HL-60 (cell line): ENCODE data around the gene RICTOR.

ENCODE experiments used
- DNase-seq, 2 experiments: peaks; one replicate each; pipeline ENCODE4 v3.0.0-alpha.2; 2010 to 2020; ENCODE audit warnings: low read depth in 1 of 2, low spot score in 1 of 2
- H3K27ac ChIP-seq: fragments of 250-450 bp; sonication (Bioruptor Pico); replicated peaks from 2 replicates; pipeline ENCODE4 v1.5.1; 2020; ENCODE audit warnings: mild to moderate bottlenecking, moderate library complexity
- H3K27me3 ChIP-seq: fragments of 250-450 bp; sonication (Bioruptor Pico); 2 replicates; pipeline ENCODE4 v1.5.1; 2021; ENCODE audit warnings: mild to moderate bottlenecking, moderate library complexity; ENCODE audit not compliant: insufficient read depth, poor library complexity, severe bottlenecking
- H3K4me3 ChIP-seq: replicated peaks from 2 replicates; pipeline ENCODE4 v1.5.1; 2011; ENCODE audit warnings: mild to moderate bottlenecking, control low read depth, low read length; ENCODE audit not compliant: insufficient read depth
- GABPA ChIP-seq: IDR thresholded peaks from 2 replicates; pipeline ENCODE4 v1.6.1; 2012; ENCODE audit warnings: low read depth
- POLR2AphosphoS5 ChIP-seq: IDR thresholded peaks from 2 replicates; pipeline ENCODE4 v1.6.1; 2012; ENCODE audit warnings: low read depth
- SPI1 ChIP-seq: IDR thresholded peaks from 2 replicates; pipeline ENCODE4 v1.6.1; 2012; ENCODE audit warnings: low read depth, mild to moderate bottlenecking, borderline replicate concordance
- TF ChIP-seq, protein P1 (sequence below): IDR thresholded peaks from one replicate; pipeline ENCODE4 v1.5.1; 2011; ENCODE audit warnings: low read length, control low read depth, inconsistent platforms; ENCODE audit not compliant: insufficient read depth
- TF ChIP-seq, protein P2 (sequence below): IDR thresholded peaks from 2 replicates; pipeline ENCODE4 v1.6.1; 2012; ENCODE audit warnings: low read depth; ENCODE audit not compliant: insufficient replicate concordance

Gene RICTOR

DNA sequence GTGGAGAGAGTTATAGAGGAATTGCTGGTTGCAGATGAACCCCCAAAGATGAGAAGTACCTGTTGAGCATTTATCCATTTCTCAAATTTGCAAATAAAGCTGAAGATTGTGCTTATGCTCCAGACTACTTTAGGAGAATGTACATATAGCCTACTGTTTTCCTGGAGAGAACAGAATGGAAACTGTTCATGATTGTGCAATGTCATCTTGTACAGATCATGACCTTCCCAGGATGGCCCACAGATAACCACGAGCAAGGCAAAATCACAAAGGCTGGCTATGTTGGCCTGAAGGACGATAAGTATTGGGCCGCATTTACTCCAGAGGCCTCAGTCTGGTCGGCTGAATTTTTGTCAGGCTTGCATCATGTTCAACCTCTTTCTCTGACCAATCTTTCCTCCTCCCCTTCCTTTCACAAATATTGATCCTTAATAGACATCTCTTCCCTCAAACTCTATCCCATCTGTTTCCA is 28.5 kb upstream of the RICTOR start:
- no peak overlapping the region for H3K4me3 ChIP-seq
- no peak for TF ChIP-seq SPI1
- TF ChIP-seq, protein P1, sequence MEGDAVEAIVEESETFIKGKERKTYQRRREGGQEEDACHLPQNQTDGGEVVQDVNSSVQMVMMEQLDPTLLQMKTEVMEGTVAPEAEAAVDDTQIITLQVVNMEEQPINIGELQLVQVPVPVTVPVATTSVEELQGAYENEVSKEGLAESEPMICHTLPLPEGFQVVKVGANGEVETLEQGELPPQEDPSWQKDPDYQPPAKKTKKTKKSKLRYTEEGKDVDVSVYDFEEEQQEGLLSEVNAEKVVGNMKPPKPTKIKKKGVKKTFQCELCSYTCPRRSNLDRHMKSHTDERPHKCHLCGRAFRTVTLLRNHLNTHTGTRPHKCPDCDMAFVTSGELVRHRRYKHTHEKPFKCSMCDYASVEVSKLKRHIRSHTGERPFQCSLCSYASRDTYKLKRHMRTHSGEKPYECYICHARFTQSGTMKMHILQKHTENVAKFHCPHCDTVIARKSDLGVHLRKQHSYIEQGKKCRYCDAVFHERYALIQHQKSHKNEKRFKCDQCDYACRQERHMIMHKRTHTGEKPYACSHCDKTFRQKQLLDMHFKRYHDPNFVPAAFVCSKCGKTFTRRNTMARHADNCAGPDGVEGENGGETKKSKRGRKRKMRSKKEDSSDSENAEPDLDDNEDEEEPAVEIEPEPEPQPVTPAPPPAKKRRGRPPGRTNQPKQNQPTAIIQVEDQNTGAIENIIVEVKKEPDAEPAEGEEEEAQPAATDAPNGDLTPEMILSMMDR: no peak
- no peak for TF ChIP-seq POLR2AphosphoS5
- TF ChIP-seq GABPA: no peak
- TF ChIP-seq, protein P2, sequence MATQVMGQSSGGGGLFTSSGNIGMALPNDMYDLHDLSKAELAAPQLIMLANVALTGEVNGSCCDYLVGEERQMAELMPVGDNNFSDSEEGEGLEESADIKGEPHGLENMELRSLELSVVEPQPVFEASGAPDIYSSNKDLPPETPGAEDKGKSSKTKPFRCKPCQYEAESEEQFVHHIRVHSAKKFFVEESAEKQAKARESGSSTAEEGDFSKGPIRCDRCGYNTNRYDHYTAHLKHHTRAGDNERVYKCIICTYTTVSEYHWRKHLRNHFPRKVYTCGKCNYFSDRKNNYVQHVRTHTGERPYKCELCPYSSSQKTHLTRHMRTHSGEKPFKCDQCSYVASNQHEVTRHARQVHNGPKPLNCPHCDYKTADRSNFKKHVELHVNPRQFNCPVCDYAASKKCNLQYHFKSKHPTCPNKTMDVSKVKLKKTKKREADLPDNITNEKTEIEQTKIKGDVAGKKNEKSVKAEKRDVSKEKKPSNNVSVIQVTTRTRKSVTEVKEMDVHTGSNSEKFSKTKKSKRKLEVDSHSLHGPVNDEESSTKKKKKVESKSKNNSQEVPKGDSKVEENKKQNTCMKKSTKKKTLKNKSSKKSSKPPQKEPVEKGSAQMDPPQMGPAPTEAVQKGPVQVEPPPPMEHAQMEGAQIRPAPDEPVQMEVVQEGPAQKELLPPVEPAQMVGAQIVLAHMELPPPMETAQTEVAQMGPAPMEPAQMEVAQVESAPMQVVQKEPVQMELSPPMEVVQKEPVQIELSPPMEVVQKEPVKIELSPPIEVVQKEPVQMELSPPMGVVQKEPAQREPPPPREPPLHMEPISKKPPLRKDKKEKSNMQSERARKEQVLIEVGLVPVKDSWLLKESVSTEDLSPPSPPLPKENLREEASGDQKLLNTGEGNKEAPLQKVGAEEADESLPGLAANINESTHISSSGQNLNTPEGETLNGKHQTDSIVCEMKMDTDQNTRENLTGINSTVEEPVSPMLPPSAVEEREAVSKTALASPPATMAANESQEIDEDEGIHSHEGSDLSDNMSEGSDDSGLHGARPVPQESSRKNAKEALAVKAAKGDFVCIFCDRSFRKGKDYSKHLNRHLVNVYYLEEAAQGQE: no peak
- DNase-seq: no peak
- H3K27ac ChIP-seq: no peak overlapping the region
- H3K27me3 ChIP-seq: no peaks in the 10 kb centered on the region

DNA sequence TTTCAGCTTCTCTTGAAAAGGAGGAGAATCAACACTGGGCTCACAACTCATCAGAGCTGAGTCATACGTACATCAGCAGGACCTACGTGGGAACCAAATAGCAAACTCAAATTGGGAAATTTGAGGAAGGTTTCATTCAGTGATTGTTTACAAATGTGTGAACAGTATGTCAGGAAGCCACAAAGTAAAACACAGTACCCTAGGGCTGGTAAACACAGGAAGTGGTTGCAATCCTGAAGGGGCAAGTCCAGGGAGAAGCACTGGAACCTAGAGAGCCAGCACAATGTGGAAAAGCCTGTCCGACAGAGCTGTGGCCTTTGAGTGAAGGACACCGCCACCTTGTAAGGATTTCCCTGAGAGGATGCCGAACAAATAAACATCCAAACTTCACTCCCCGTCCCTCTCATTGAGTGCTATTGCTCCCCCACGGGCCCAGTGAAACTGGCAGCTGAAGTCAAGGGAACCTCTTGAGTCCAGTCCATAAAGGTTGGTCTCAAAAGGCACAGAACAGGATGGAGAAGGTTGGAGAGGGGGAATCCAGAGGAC is 26.7 kb upstream of the RICTOR start:
- DNase-seq: no peak
- no peak overlapping the region for H3K4me3 ChIP-seq
- H3K27ac ChIP-seq: no peak overlapping the region

DNA sequence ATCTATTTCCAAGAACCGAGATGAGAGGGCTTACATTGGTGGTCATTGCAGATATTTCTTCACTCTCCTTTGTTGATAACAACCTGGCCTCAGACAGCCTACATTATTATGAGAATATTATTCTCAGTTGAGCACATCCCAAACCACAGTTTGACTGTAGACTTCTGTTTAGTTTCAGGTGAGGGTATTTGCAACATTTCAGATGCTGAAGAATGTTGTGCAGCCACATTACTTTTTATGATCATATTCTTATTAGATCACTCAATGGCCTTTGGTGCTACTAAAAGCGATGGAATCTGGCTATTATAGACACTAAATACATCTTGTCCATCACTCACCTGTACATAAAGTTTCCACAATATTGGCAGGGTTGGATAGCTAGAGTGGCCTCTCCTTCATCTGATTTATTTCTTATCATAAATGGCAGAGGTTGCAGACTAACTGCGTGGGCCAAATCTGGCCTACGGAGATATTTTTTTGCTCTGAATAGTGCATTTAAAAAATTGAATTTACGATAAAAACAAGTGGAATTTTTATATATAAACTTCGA is 26.2 kb upstream of the RICTOR start:
- TF ChIP-seq SPI1: no peak
- TF ChIP-seq, protein P2: no peak
- no peak for TF ChIP-seq GABPA
- TF ChIP-seq POLR2AphosphoS5: no peak
- TF ChIP-seq, protein P1: no peak
- H3K4me3 ChIP-seq: no peak overlapping the region

More for the DNA sequence above, 26.7 kb upstream of the RICTOR start:
- TF ChIP-seq POLR2AphosphoS5: no peak
- TF ChIP-seq, protein P1: no peak
- TF ChIP-seq, protein P2: no peak
- H3K27me3 ChIP-seq: no peaks in the 10 kb centered on the region

More for the DNA sequence above, 26.2 kb upstream of the RICTOR start:
- no peaks in the 10 kb centered on the region for H3K27me3 ChIP-seq
- H3K27ac ChIP-seq: no peak overlapping the region
- no peak for DNase-seq
